H1 (cell line): ENCODE measurements around the gene ARL5C. TPM values are rescaled to one million over a fixed set of nuclear protein-coding genes. Genes with fewer than 3 reads are reported as not detected.

Experiments used
- CTCF ChIA-PET: fragments of 300-600 bp; sonication (Branson Sonifier 250); formaldehyde crosslinking; loops from one replicate; lab custom pipeline; 2021; ENCODE audit not compliant: partially characterized antibody; lab: Charles Lee
- POLR2A ChIA-PET: fragments of 300-600 bp; sonication (Branson Sonifier 250); formaldehyde crosslinking; loops from one replicate; lab custom pipeline; 2021; ENCODE audit warnings: inconsistent platforms; ENCODE audit not compliant: partially characterized antibody; lab: Charles Lee
- DNase-seq, 2 experiments: peaks; one replicate each; pipeline versions ENCODE4 v3.0.0 to v3.0.0-alpha.2; 2010 to 2022; ENCODE audit warnings: low spot score in 2 of 2, low read depth in 1 of 2, mixed read lengths in 1 of 2
- FAIRE-seq: peaks from 2 replicates; lab custom pipeline; 2011; peaks lifted over from hg19 to GRCh38; lab: Jason Lieb, UNC
- H2AFZ ChIP-seq: 2 replicates; pipeline ENCODE4 v1.8.1; 2012; ENCODE audit warnings: low read length, inconsistent platforms
- H2AK5ac ChIP-seq: 2 replicates; pipeline ENCODE4 v1.6.1; 2013; ENCODE audit warnings: low read depth, low read length
- H2BK120ac ChIP-seq: replicated peaks from 2 replicates; pipeline ENCODE3; 2013; ENCODE audit warnings: low read depth, low read length, inconsistent platforms
- H2BK12ac ChIP-seq: 2 replicates; pipeline ENCODE4 v1.6.1; 2013; ENCODE audit warnings: low read depth, low read length
- H2BK15ac ChIP-seq: 2 replicates; pipeline ENCODE4 v1.6.1; 2013; ENCODE audit warnings: low read length
- H2BK20ac ChIP-seq: 2 replicates; pipeline ENCODE4 v1.6.1; 2013; ENCODE audit warnings: low read length
- H2BK5ac ChIP-seq: 2 replicates; pipeline ENCODE4 v1.6.1; 2013; ENCODE audit warnings: low read depth, low read length
- H3K14ac ChIP-seq: 2 replicates; pipeline ENCODE4 v1.6.1; 2013; ENCODE audit warnings: inconsistent platforms; ENCODE audit not compliant: insufficient read length
- H3K18ac ChIP-seq: 2 replicates; pipeline ENCODE4 v1.6.1; 2013; ENCODE audit warnings: low read length; ENCODE audit errors: extremely low read depth
- H3K23ac ChIP-seq: 2 replicates; pipeline ENCODE4 v1.6.1; 2013; ENCODE audit warnings: inconsistent platforms; ENCODE audit not compliant: insufficient read length
- H3K23me2 ChIP-seq: 2 replicates; pipeline ENCODE4 v1.6.1; 2013; ENCODE audit warnings: low read depth, low read length
- H3K27ac ChIP-seq: 2 replicates; pipeline ENCODE4 v1.6.1; 2011; ENCODE audit warnings: low read depth, low read length, inconsistent platforms
- H3K27me3 ChIP-seq, 4 experiments: replicated peaks in 1 of 4; 1 replicate in 1 of 4; 2 replicates in 3 of 4; pipeline versions ENCODE4 v1.6.1 to v1.8.1; 2011 to 2013; ENCODE audit warnings: low read length in 3 of 4, mild to moderate bottlenecking in 3 of 4, inconsistent platforms in 2 of 4, mixed read lengths in 2 of 4, moderate library complexity in 1 of 4; ENCODE audit not compliant: control insufficient read depth in 3 of 4, insufficient read depth in 3 of 4; ENCODE audit errors: extremely low read depth in 1 of 4
- H3K36me3 ChIP-seq, 4 experiments: 2 replicates each; pipeline versions ENCODE4 v1.6.1 to v1.8.1; 2011 to 2013; ENCODE audit warnings: mild to moderate bottlenecking in 4 of 4, low read length in 3 of 4, moderate library complexity in 2 of 4, control low read depth in 1 of 4, inconsistent platforms in 1 of 4; ENCODE audit not compliant: insufficient read depth in 4 of 4, control insufficient read depth in 2 of 4
- H3K4ac ChIP-seq: replicated peaks from 2 replicates; pipeline ENCODE3; 2013; ENCODE audit warnings: low read length, low read depth, mixed read lengths, inconsistent platforms; ENCODE audit not compliant: insufficient read length
- H3K4me1 ChIP-seq, 4 experiments: replicated peaks in 1 of 4; 1 replicate in 1 of 4; 2 replicates in 3 of 4; pipeline versions ENCODE4 v1.6.1 to v1.8.1; 2011 to 2013; ENCODE audit warnings: low read length in 3 of 4, inconsistent platforms in 2 of 4, mixed read lengths in 1 of 4; ENCODE audit not compliant: insufficient read depth in 4 of 4, control insufficient read depth in 3 of 4
- H3K4me2 ChIP-seq, 2 experiments: 2 replicates each; pipeline versions ENCODE4 v1.6.1 to v1.8.1; 2011 to 2013; ENCODE audit warnings: low read depth in 2 of 2, low read length in 2 of 2, control low read depth in 1 of 2, inconsistent platforms in 1 of 2, mild to moderate bottlenecking in 1 of 2; ENCODE audit not compliant: insufficient read depth in 1 of 2
- H3K4me3 ChIP-seq, 4 experiments: fragments of 200-600, 300-600 bp in 1 of 4; sonication (generic), shearing (Covaris generic), sonication (Bioruptor Twin) in 1 of 4; 2 replicates each; pipeline versions ENCODE4 v1.5.1 to v1.8.1; 2011 to 2016; ENCODE audit warnings: low read length in 4 of 4, low read depth in 3 of 4, control low read depth in 2 of 4, inconsistent platforms in 2 of 4, mild to moderate bottlenecking in 2 of 4, mixed read lengths in 1 of 4, moderate library complexity in 1 of 4; ENCODE audit not compliant: insufficient read depth in 2 of 4; ENCODE audit errors: extremely low read depth in 1 of 4
- H3K56ac ChIP-seq: replicated peaks from 2 replicates; pipeline ENCODE3; 2013; ENCODE audit warnings: low read depth, mild to moderate bottlenecking, mixed read lengths, low read length, inconsistent platforms; ENCODE audit not compliant: insufficient read length
- H3K79me1 ChIP-seq: 2 replicates; pipeline ENCODE4 v1.6.1; 2013; ENCODE audit warnings: low read depth, low read length, control low read depth
- H3K79me2 ChIP-seq, 2 experiments: 2 replicates each; pipeline versions ENCODE4 v1.6.1 to v1.8.1; 2012 to 2013; ENCODE audit warnings: low read length in 2 of 2, mild to moderate bottlenecking in 2 of 2, inconsistent platforms in 1 of 2; ENCODE audit not compliant: insufficient read depth in 2 of 2, control insufficient read depth in 1 of 2
- H3K9ac ChIP-seq, 4 experiments: replicated peaks in 1 of 4; 1 replicate in 1 of 4; 2 replicates in 3 of 4; pipeline versions ENCODE4 v1.6.1 to v1.8.1; 2011 to 2013; ENCODE audit warnings: low read depth in 3 of 4, low read length in 3 of 4, control low read depth in 2 of 4, mild to moderate bottlenecking in 2 of 4, moderate library complexity in 2 of 4, inconsistent platforms in 1 of 4; ENCODE audit errors: extremely low read depth in 1 of 4
- H3K9me3 ChIP-seq, 2 experiments: 2 replicates each; pipeline versions ENCODE4 v1.6.1 to v1.8.1; 2012 to 2013; ENCODE audit warnings: mild to moderate bottlenecking in 2 of 2, moderate library complexity in 2 of 2, control low read depth in 1 of 2, inconsistent platforms in 1 of 2, low read depth in 1 of 2, low read length in 1 of 2, mixed read lengths in 1 of 2; ENCODE audit not compliant: insufficient read depth in 2 of 2
- H4K20me1 ChIP-seq, 2 experiments: replicated peaks in 1 of 2; 2 replicates each; pipeline versions ENCODE3 to v1.8.1; 2011 to 2013; ENCODE audit warnings: inconsistent platforms in 2 of 2, low read length in 2 of 2, mild to moderate bottlenecking in 1 of 2; ENCODE audit not compliant: insufficient read depth in 2 of 2, control insufficient read depth in 1 of 2
- H4K5ac ChIP-seq: 2 replicates; pipeline ENCODE4 v1.6.1; 2013; ENCODE audit warnings: low read length, low read depth, mixed read lengths, inconsistent platforms; ENCODE audit not compliant: insufficient read length
- H4K8ac ChIP-seq: 2 replicates; pipeline ENCODE4 v1.8.0; 2013; ENCODE audit warnings: mild to moderate bottlenecking, moderate library complexity, low read length, inconsistent platforms; ENCODE audit not compliant: insufficient read depth; ENCODE audit errors: extremely low read depth
- H4K91ac ChIP-seq: replicated peaks from 2 replicates; pipeline ENCODE3; 2013; ENCODE audit warnings: low read length, mixed read lengths, inconsistent platforms; ENCODE audit not compliant: insufficient read length
- ASH2L ChIP-seq: fragments of 200-600, 300-600 bp; sonication (generic); IDR thresholded peaks from one replicate; pipeline ENCODE4 v1.7.1; 2017; ENCODE audit warnings: low read length
- BACH1 ChIP-seq: IDR thresholded peaks from 2 replicates; pipeline ENCODE4 v1.6.1; 2012; ENCODE audit warnings: low read length, improper control_type of control experiment
- HDAC6 ChIP-seq: IDR thresholded peaks from one replicate; pipeline ENCODE4 v1.7.1; 2012; ENCODE audit warnings: low read depth, mild to moderate bottlenecking, inconsistent platforms, low read length, moderate library complexity
- MAFK ChIP-seq: IDR thresholded peaks from 2 replicates; pipeline ENCODE4 v1.6.1; 2012; ENCODE audit warnings: low read depth, mild to moderate bottlenecking, improper control_type of control experiment, low read length
- PHF8 ChIP-seq: fragments of 200-600 bp; sonication (generic); conservative IDR thresholded peaks from 2 replicates; pipeline ENCODE4 v1.7.1; 2012; ENCODE audit warnings: low read depth, mild to moderate bottlenecking, inconsistent platforms, low read length, moderate library complexity
- WGBS, 2 experiments: shearing (Covaris generic) in 1 of 2; methylation state at CpG; one replicate each; pipeline versions ENCODE4 v1.1.6 to v1.1.7; 2013 to 2015; ENCODE audit warnings: low lambda C conversion rate in 2 of 2, mixed read lengths in 2 of 2, inconsistent platforms in 1 of 2, low coverage in 1 of 2, missing lambda C conversion rate in 1 of 2; ENCODE audit not compliant: insufficient replicate concordance in 2 of 2, insufficient coverage in 1 of 2, insufficient read length in 1 of 2; ENCODE audit errors: extremely low coverage in 1 of 2, missing lambda C conversion rate in 1 of 2; 5-methylcytosine and 5-hydroxymethylcytosine counted together
- polyA plus RNA-seq, 7 experiments: library from polyadenylated mRNA; depleted of rRNA in 3 of 7; stranded (reverse) in 5 of 7; unstranded in 2 of 7; fragments of >200 nt in 5 of 7; fragments of 200-250 nt in 2 of 7; gene quantifications; 1 replicate in 5 of 7; 2 replicates in 1 of 7; 4 replicates in 1 of 7; pipeline versions ENCODE4 v1.2.1 to v1.2.3, GENCODE V29; 2011 to 2013; ENCODE audit warnings: missing spikeins in 2 of 7, mixed read lengths in 2 of 7
- total RNA-seq: library from RNA; stranded (reverse); fragmentation: NEBNext Ultra II Directional; extraction: Animal tissue kit (Norgen Biotek cat#: 25700); gene quantifications from 2 replicates; pipeline ENCODE4 v1.2.1, GENCODE V29; 2021

The ARL5C gene
- total and polyA plus RNA-seq, 2 of the 8 experiments (the other 6 are each of a cell fraction or from before 2014, with no cell fraction given), result not detected

DNA sequence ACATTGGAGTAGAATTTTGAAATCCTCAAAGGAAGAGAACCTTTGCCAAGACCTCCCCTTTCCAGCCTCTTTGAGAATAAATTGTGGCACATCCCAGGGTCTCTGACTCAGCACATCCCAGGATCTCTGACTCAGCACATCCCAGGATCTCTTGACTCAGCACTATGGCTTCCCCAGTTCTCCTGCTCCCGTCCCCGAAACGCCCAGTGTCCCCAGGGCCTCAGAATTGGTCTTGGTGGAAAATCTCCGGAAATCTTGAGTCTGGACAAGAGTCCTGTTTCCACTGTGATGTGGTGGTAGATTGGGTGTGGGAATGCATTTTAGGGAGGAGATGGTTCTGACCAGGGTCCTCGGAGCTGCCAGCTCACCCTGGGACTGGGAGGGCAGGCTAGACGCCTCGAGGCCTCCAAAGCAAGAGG, 33.8 kb downstream of the ARL5C start:
- FAIRE-seq (no peak), DNase-seq (no peak)
- Histone ChIP-seq H3K27ac (no peak overlapping the region), H3K4ac (no peak overlapping the region), H3K36me3 (no peaks in the 10 kb centered on the region), H4K8ac (peak overlapping the region; percentile 62; the same call in 1 of the 2 replicates), H4K5ac (no peak overlapping the region), H2AK5ac (0 out of 2 replicates have a peak overlapping the region, but pooled peaks have one; percentile 1), H3K14ac (no peak overlapping the region), H3K23me2 (no peaks in the 10 kb centered on the region), H2BK15ac (no peak overlapping the region), H2BK120ac (no peak overlapping the region), H3K79me1 (no peaks in the 10 kb centered on the region), H3K4me2 (no peak overlapping the region), H3K4me3 (no peak overlapping the region), H2BK5ac (no peak overlapping the region), H3K56ac (no peak overlapping the region), H3K27me3 (no peaks in the 10 kb centered on the region), H2AFZ (no peak overlapping the region), H3K23ac (no peak overlapping the region), H2BK20ac (no peak overlapping the region), H3K9me3 (no peaks in the 10 kb centered on the region), H2BK12ac (0 out of 2 replicates have a peak overlapping the region, but pooled peaks have one; percentile 39), H3K79me2 (no peaks in the 10 kb centered on the region), H3K9ac (no peak overlapping the region), H3K4me1 (peaks cover 0 to 3% (median 0%) of the 10 kb centered on the region in 4 experiments; a peak in 2 of 7 replicates), H4K20me1 (no peaks in the 10 kb centered on the region), H3K18ac (no peak overlapping the region), H4K91ac (peak overlapping the region; percentile 39)
- ChIA-PET CTCF (interaction anchor here (0.8 kb wide), 1 partner anchor 21 kb away, joined by 3 read pairs; no protein-coding TSS in a partner anchor), POLR2A (interaction anchor here (1.3 kb wide), 1 partner anchor 21 kb away, joined by 3 read pairs; no protein-coding TSS in a partner anchor)
- 97% methylated on average over 7 of the region's 7 CpGs; no CpG with 5 or more reads in 1 of the 2 experiments for WGBS, 2 experiments
- TF ChIP-seq BACH1 (peak; percentile 100), HDAC6 (no peak), MAFK (peak; percentile 97), ASH2L (no peak), PHF8 (no peak)
